Stomach (tissue), 4 donors: ENCODE measurements around the gene ZFP36L2.

Experiments used
- CTCF ChIP-seq, 7 experiments: fragments of 450-650 bp in 4 of 7; fragments of 200-600 bp in 3 of 7; sonication (generic) in 3 of 7; IDR thresholded peaks; one replicate each; pipeline ENCODE4 v1.5.1; 2016 to 2019; ENCODE audit warnings: antibody characterized with exemption in 7 of 7, control low read depth in 2 of 7, mild to moderate bottlenecking in 1 of 7
- EP300 ChIP-seq: sonication (generic); formaldehyde crosslinking; IDR thresholded peaks from one replicate; pipeline ENCODE4 v1.6.1; 2017; ENCODE audit warnings: antibody characterized with exemption

GRCh38 chr2:43175020-43175441, 51.4 kb downstream of the ZFP36L2 start:
- TF ChIP-seq CTCF (IDR thresholded peaks at IDR 0.05) (no peak), EP300 (no peak)
